ACHN (cell line): Measurements from ENCODE around the gene ZEB2.

Source experiments
- DNase-seq: peaks from one replicate; pipeline ENCODE4 v3.0.0-alpha.2; 2015
- in situ Hi-C: cut with HindIII; loops from 2 replicates; pipeline ENCODE4 v1.10.0; 2017; ENCODE audit warnings: low sequenced_read_pairs, low pct_ligation_motif_present, low pct_unique_long_range_greater_than_20kb

Gene ZEB2

GRCh38 chr2:144516411-144516980 lies 3.4 kb downstream of the ZEB2 start:
- DNase-seq = peak; percentile 50
- in situ Hi-C loops = no loop called here

DNA sequence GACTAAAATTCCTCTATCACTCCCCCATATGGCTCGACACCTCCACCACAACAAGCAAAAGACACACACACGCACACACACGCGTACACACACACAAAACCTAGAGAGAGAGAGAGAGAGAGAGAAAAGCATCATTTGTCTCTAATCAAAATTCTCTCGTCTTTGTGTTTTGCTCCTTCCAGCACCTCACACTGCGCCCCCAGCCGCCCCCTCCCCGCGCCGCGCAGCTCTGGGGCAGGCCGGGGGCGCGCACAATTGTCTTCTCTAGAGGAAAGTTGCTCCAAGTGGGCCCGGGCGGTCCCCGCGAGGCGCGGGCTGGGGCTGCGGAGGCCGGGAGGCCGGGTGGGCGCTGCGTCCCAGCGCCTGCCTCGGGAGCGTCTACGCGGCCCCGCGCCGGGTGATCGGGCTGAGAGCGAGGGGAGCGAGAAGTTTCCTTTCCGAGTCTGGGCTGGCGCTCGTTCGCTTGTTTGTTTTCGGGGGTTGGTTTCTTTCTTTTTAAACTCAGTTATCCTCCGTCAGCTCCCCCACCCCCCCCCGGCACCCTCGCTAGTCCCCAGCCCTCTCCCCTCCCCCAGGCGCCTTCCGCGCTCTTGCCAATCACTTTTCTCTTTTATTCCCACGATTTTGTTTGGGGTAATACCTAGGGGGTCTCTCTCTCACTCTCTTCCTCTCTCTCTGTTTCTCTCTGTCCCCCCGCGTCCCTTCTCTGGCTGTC lies 4.1 kb downstream of the ZEB2 start:
- in situ Hi-C loops = no loop called here
- peak; percentile 54 for DNase-seq

GRCh38 chr2:144515099-144515695 lies 4.7 kb downstream of the ZEB2 start:
- no peak for DNase-seq
- in situ Hi-C loops = no loop called here

DNA sequence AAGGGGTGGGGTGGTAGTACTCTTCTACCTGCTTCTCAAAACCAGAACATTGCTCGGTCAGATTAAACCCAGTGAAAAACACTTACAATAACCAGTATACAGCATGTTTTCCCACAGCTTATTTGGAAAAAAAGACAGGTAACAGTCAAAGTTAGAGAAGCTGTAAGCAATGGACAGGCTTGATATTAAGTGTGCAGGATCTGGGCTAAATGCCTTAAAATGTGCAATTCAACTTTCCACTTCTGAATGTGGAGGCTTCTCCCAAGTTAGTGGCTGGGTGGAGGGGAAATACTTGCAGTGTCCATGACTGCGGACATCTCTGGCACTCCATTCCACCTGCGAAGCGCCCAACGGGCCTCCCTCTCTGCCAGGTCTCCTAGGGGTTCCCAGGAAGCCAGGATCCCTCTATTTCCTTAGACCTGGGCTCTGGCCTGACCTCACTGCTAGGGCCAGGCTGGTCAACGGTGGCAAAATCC lies 5.3 kb downstream of the ZEB2 start:
- in situ Hi-C loops = no loop called here
- DNase-seq = peak; percentile 50

- DNase-seq = peak; percentile 87
- in situ Hi-C loops = no loop called here
Measured at GRCh38 chr2:144513388-144514101, 6.4 kb downstream of the ZEB2 start.

GRCh38 chr2:144512891-144513351 lies 7.0 kb downstream of the ZEB2 start:
- peak; percentile 46 for DNase-seq
- in situ Hi-C loops = no loop called here

- in situ Hi-C loops = no loop called here
- no peak for DNase-seq
Measured at GRCh38 chr2:144512470-144512869, 7.4 kb downstream of the ZEB2 start.

GRCh38 chr2:144511937-144512336 lies 8.0 kb downstream of the ZEB2 start:
- in situ Hi-C loops = no loop called here
- peak; percentile 40 for DNase-seq

- in situ Hi-C loops = no loop called here
- peak; percentile 20 for DNase-seq
Measured at GRCh38 chr2:144511226-144511810, 8.6 kb downstream of the ZEB2 start.

DNA sequence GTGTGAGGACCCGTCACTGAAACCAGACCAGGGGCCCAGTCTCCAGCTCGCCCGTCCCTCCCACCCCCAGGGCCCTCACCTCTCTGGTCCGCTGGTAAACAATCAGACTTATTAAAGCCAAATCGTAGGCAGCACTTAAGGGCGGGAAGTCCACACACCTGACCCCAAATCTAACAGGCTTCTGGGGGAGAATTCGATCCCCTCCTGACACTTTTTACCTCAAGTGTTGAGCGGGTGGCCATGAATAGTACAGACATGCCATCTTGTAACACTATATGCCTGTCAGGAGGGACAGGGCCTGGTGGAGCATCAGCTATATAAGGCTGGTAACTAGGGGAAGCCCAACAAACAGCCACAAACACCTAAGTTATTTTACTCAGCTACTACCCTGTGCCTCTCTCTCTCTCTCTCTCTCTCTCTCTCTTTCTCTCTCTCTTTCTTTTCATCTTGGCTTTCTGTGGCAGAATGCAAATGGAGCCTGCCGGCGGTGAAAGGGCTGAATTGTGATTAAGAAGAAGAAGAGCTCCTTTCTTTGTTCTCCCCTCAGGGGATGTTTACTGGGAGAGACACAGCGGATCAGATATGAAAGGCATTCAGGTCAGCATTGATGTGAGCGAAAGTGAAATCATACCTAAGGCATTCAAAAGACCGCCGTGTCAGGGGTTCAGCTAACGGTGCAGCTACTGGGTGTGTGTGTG lies 9.5 kb downstream of the ZEB2 start:
- peak; percentile 79 for DNase-seq
- in situ Hi-C loops = no loop called here

DNA sequence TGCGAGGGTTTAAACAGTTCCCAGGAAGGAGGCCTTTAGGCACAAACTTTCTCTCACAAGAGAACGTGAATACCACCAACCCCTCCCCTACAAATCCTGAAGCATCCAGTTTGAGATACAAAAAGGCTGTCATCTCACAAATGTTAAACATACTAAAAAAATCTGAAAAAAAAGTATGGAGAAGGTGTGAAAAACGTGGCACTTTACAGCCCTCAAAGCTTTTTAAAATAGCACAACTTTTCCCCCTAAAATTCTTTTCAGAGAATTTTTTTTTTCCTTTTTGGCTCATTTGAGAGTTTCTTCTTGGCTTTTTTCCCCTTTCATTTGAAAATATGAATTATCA lies 10.1 kb downstream of the ZEB2 start:
- in situ Hi-C loops = no loop called here
- DNase-seq = no peak

- in situ Hi-C loops = no loop called here
- DNase-seq = peak; percentile 69
Measured at GRCh38 chr2:144509001-144509878, 10.7 kb downstream of the ZEB2 start.

- in situ Hi-C loops = no loop called here
- peak; percentile 36 for DNase-seq
Measured at GRCh38 chr2:144508172-144508851, 11.6 kb downstream of the ZEB2 start.

DNA sequence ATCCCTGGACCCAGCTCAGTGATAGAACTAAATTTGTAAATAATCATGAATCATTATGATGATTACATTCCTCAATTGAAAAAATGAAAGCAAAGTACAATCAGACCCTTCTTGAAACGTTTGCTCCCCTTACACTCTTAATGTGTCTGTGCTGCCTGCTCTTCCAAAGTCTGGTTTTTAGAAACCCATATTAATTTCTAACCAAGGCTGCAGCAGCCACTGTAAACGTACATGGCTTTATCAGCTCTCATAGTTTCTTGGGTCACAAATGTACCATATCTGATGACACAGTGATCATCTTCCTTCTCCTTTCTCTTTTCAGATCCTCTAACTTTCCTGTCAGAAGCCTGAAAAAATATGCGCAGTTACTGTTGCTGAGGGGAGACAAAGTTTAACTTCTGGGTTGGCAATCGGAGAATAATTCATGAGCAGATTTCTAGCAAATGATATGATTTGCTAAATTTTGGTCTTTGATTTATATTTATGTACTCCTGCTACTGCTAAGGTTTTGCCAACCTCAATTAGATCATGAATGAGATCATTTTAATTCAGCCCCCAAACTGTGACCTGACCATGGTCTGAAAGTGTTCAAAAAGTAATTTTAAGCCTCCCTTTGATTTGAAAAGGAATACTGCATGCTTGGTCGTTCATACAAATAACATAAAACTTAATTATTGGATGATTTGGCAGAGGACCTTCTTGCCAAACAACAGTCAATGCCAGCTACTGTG lies 12.3 kb downstream of the ZEB2 start:
- in situ Hi-C loops = no loop called here
- peak; percentile 12 for DNase-seq

DNA sequence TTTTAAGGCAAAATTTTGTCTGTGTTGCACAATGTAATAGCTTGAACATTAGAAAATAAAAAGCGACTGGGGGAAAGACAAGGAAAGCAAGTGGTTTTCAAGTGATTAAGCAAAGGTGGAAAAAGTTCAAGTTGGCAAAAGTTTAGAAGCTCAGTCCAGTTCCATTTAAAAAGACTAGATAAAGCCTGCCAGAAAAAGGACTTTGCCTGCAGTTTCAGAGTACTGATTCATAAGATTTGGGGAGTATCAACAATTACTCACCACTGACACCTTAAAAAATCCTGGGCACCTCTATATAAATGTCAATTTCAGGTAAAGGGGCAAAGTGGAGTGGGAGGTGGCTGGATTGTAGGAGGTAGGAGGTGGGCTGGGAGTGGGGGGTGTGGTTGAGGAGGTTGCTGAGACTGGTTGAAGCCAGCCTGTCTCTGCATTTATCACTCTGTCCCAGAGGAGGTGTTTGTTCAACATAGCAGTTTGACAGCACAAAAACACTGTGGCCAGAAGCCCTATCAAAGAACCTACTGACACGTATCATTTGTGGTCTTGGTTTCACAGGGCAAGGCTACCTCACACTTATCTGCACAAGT lies 14.6 kb downstream of the ZEB2 start:
- in situ Hi-C loops = no loop called here
- no peak for DNase-seq

GRCh38 chr2:144504218-144504641 lies 15.7 kb downstream of the ZEB2 start:
- in situ Hi-C loops = no loop called here
- no peak for DNase-seq
